ENCODE measurements around the gene SLC6A4.

SLC6A4 gene

DNA sequence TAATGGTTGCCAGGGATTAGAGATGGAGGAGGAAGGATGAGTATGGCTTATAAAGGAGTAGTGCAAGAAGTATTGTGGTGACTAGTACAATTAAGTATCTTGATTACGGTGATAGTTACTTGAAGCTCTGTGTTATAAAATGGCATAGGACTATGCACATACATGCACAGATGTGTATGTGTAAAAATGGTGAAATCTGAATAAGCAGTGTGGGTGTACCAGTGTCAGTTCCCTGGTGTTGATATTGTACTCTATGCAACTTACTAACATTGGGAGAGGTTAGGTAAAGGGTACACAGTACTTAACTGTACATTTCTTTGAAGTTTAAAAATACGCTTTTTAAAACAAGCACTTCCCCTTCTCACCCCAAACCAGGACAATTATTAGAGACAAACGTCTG lies 70.3 kb downstream of the SLC6A4 start:
- DNase-seq: no peak

DNA sequence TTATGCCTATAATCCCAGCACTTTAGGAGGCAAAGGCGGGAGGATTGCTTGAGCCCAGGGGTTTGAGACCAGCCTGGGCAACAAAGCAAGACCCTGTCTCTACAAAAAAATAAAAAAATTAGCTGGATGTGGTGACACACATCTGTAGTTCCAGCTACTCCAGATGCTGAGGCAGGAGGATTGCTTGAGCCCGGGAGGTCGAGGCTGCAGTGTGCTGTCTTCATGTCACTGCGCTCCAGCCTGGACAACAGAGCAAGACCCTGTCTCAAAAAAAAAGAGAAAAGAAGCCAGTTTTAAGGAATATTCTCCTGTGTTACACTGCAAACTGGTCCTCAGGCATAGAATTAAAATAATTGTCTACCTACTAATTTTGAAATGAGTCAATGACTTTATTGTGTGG lies 71.0 kb downstream of the SLC6A4 start:
- DNase-seq: no peak

DNA sequence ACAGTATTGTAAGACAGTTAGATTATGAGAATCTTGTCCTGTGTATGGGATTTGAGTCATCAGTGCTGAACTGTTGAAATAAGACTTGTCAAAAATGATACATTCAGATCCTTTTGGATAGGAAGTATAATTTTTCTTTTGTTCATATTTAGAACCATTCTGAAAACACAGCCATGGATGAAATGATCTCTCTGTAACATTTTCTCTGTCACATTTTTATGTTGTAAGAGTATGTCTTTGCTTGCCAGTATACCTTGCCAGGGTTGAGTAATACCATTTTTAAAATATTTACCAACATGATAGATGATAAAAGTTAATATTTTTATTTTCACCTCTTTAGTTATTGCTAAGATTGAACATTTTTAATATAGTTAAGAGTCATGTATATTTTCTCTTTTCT lies 73.9 kb downstream of the SLC6A4 start:
- DNase-seq: no peak

DNA sequence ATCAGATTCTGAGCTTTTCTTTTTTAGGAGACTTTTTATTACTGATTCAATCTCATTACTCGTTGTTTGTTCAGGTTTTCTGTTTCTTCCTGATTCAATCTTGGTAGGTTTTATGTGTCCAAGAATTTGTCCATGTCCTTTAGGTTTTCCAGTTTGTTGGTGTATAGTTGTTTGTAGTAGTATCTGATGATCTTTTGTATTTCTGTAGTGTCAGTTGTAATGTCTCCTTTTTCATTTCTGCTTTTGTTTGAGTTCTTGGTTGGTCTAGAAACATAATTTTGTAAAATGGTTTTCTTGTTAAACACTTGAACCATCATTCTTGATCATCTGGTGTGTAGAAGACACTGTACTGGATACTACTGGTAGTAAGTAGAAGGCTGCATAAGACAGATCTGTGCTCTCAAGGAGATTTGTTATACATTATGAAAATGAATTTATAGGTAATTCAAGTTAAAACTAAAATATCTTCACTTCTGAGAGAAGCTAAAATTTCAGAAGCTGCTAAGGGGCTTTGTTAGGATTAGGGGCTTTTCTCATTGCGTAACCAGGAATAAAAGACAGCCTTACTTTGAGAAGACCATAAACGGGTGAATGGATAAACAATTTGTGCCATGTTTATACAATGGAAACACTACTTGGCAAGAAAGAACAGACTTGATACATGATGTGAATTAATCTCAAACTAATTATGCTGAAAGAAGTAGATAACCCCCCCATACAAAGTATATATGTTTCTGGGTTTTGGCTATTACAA lies 74.9 kb downstream of the SLC6A4 start:
- DNase-seq: no peak

DNA sequence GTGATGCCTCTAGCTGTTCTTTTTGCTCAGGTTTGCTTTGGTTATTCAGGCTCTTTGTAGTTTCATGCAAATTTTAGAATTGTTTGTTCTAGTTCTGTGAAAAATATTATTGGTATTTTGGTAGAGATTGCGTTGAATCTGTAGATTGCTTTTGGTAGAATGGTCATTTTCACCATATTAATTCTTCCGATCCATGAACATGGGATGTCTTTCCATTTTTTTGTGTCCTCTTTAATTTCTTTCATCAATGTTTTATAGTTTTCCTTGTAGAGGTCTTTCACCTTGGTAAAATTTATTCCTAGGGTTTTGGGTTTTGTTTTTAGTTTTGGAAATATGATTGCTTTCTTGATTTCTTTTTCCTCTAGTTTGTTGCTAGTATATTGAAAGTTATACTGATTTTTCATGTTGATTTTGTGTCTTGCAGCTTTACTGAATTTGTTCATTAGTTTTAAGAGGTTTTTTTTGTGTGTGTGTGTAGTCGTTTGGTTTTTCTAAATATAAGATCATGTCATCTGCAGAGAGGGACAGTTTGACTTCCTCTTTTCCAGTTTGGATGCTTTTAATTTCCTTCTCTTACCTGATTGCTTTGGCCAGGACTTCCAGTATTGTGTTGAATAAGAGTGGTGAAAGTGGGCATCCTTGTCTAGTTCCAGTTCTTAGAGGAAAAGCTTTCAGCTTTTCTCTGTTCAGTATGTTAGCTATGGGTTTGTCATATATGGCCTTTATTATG lies 76.4 kb downstream of the SLC6A4 start:
- no peak for DNase-seq

DNA sequence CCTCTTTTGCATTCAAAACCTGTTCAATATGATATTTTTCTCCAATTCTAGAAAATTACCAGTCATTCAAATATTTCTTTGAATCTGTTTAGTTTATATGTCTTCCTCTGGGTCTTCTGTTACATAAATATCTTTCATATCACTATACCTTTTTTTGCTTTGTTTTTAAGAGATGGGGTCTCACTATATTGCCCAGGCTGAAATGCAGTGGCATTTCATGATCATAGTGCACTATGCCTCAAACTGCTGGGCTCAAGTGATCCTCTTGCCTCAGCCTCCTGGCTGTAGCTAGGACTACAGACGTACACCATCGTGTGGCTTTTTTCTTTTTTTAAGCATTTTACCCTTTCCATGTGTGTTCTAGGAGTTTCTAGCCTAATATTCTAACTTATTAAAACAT lies 80.1 kb downstream of the SLC6A4 start:
- DNase-seq: no peak

DNA sequence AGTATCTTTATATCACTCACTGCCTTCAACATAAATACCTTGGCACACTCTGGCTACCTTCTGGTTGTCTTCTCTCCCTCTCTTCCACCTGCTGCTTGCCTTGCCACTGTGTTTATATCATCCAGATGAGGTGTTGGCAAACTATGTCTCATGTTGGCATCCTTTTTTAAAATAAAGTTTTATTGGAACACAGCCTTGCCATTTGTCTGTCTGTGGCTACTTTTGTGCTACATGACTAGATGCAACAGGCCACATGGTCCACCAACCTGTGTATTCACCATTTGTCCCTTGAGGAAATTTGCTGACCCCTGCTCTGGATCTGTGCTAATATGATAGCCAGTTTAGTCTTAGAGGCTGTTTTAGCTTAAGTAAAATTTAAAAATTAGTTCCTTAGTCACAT lies 82.0 kb downstream of the SLC6A4 start:
- no peak for DNase-seq

DNA sequence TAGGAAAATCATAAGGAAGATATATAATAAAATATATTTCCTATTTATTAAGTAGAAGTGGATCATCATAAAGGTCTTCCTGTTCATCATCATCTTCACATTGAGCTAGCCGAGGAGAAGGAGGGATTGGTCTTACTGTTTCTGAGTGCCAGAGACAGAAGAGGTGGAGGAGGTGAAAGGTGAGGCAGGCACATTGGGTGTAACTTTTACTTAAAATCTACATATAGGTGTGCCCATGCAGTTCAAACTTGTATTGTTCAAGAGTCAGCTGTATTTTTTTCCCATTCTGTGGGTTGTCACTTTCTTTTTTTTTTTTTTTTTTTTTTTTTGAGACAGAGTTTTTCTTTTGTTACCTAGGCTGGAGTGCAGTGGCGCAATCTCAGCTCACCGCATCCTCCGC lies 84.0 kb downstream of the SLC6A4 start:
- no peak for DNase-seq

DNA sequence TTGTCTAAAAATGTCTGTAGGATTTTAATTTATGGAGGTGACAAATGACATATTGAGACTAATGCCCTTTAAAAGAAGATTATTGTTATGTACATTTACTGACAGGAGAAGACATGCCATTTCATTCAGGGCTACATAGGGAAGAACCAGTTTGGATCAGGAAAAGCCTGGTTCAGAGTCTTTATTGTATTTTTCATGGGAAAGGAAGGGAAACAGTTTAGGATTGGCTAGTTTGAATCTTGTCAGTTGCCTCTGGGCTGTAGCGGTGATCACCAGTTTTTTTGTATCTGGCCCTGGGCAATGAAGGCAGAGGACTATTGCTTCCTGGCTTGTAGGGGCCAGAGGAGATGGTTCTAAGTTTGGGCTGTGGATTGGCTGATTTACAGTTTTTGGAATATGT lies 87.1 kb downstream of the SLC6A4 start:
- DNase-seq: no peak

DNA sequence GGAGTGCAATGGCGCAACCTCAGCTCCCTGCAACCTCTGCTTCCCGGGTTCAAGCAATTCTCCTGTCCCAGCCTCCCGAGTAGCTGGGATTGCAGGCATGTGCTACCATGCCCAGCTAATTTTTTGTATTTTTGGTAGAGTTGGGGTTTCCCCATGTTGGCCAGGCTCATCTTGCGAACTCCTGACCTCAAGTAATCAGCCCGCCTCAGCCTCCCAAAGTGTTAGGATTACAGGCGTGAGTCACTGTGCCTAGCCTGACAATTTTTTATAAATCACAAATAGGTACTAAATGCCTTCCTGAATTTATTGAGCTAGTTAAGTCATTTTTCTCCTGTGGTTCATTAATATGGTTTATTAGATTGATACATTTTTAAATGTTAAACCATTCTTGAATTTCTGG lies 87.6 kb downstream of the SLC6A4 start:
- peak; percentile 27 for DNase-seq

Measured in stimulated activated CD4-positive, alpha-beta T cell treated with anti-CD3 and anti-CD28 coated beads, Interleukin-15, amount 100 ng/mL, for 24 hours (primary cell).